ACC112 (cell line): ENCODE measurements around the gene ADGRD1.
"Not testable (repeated sequence)": the region's sequence is repeated elsewhere in the genome, so short reads cannot be mapped to it uniquely, and the experiment has no call there.

ENCODE experiments used
- H2AFZ ChIP-seq: fragments of 200-600 bp; sonication (generic); one replicate; pipeline ENCODE4 v1.6.0; 2017; ENCODE audit warnings: antibody characterized with exemption, low read length; ENCODE audit not compliant: unreplicated experiment
- H3K27ac ChIP-seq: fragments of 200-600 bp; sonication (generic); 2 replicates; pipeline ENCODE4 v1.5.1; 2014; ENCODE audit warnings: low read depth, mild to moderate bottlenecking, antibody characterized with exemption, low read length, moderate library complexity
- H3K27me3 ChIP-seq: fragments of 200-600 bp; sonication (generic); 2 replicates; pipeline ENCODE4 v1.6.1; 2014; ENCODE audit warnings: mild to moderate bottlenecking, antibody characterized with exemption, low read length, moderate library complexity, mixed read lengths; ENCODE audit not compliant: insufficient read depth
- H3K36me3 ChIP-seq: fragments of 200-600 bp; sonication (generic); 2 replicates; pipeline ENCODE4 v1.6.1; 2016; ENCODE audit warnings: mild to moderate bottlenecking, antibody characterized with exemption, low read length, moderate library complexity, mixed read lengths; ENCODE audit not compliant: insufficient read depth
- H3K4me1 ChIP-seq: fragments of 200-600 bp; sonication (generic); one replicate; pipeline ENCODE4 v1.6.1; 2016; ENCODE audit warnings: low read length, mixed read lengths; ENCODE audit not compliant: insufficient read depth, unreplicated experiment, control insufficient read depth
- H3K4me3 ChIP-seq: fragments of 200-600 bp; sonication (generic); 2 replicates; pipeline ENCODE4 v1.5.1; 2014; ENCODE audit warnings: mild to moderate bottlenecking, low read depth, low read length
- H3K79me2 ChIP-seq: fragments of 200-600 bp; sonication (generic); one replicate; pipeline ENCODE4 v1.6.0; 2016; ENCODE audit warnings: low read length; ENCODE audit not compliant: control insufficient read depth, unreplicated experiment, insufficient read depth

ADGRD1 gene

GRCh38 chr12:130987151-130987931 lies 33.6 kb downstream of the ADGRD1 start:
- Histone ChIP-seq H3K4me1 (no peaks in the 10 kb centered on the region), H2AFZ (no peak overlapping the region), H3K27me3 (no peaks in the 10 kb centered on the region), H3K79me2 (no peaks in the 10 kb centered on the region), H3K27ac (no peak overlapping the region), H3K36me3 (no peaks in the 10 kb centered on the region), H3K4me3 (no peak overlapping the region)

- Histone ChIP-seq H3K79me2 (no peaks in the 10 kb centered on the region), H2AFZ (no peak overlapping the region), H3K4me1 (no peaks in the 10 kb centered on the region), H3K36me3 (no peaks in the 10 kb centered on the region), H3K27me3 (no peaks in the 10 kb centered on the region), H3K4me3 (no peak overlapping the region), H3K27ac (no peak overlapping the region)
These were observed 34.6 kb downstream of the ADGRD1 start for GRCh38 chr12:130988261-130988660.

GRCh38 chr12:130988751-130989150 lies 35.0 kb downstream of the ADGRD1 start:
- Histone ChIP-seq H3K4me3 (no peak overlapping the region), H3K4me1 (no peaks in the 10 kb centered on the region), H3K27me3 (no peaks in the 10 kb centered on the region), H3K36me3 (no peaks in the 10 kb centered on the region), H2AFZ (no peak overlapping the region), H3K27ac (no peak overlapping the region), H3K79me2 (no peaks in the 10 kb centered on the region)

GRCh38 chr12:130989391-130989790 lies 35.7 kb downstream of the ADGRD1 start:
- Histone ChIP-seq H3K27me3 (no peaks in the 10 kb centered on the region), H3K4me1 (no peaks in the 10 kb centered on the region)

GRCh38 chr12:130990034-130990433 lies 36.3 kb downstream of the ADGRD1 start:
- Histone ChIP-seq H2AFZ (no peak overlapping the region), H3K36me3 (no peaks in the 10 kb centered on the region), H3K27me3 (no peaks in the 10 kb centered on the region), H3K79me2 (no peaks in the 10 kb centered on the region), H3K4me1 (no peaks in the 10 kb centered on the region), H3K27ac (no peak overlapping the region), H3K4me3 (no peak overlapping the region)

More at GRCh38 chr12:130989391-130989790, 35.7 kb downstream of the ADGRD1 start:
- Histone ChIP-seq H2AFZ (no peak overlapping the region), H3K36me3 (no peaks in the 10 kb centered on the region), H3K79me2 (no peaks in the 10 kb centered on the region), H3K4me3 (no peak overlapping the region), H3K27ac (no peak overlapping the region)

GRCh38 chr12:130992448-130992847 lies 38.7 kb downstream of the ADGRD1 start:
- Histone ChIP-seq H3K36me3 (no peaks in the 10 kb centered on the region), H3K27ac (no peak overlapping the region)

GRCh38 chr12:130992979-130993538 lies 39.4 kb downstream of the ADGRD1 start:
- H3K27me3 ChIP-seq, result no peaks in the 10 kb centered on the region
- no peak overlapping the region for H3K27ac ChIP-seq

More at GRCh38 chr12:130992448-130992847, 38.7 kb downstream of the ADGRD1 start:
- H3K4me1 ChIP-seq, result no peaks in the 10 kb centered on the region
- H3K4me3 ChIP-seq, result no peak overlapping the region
- no peaks in the 10 kb centered on the region for H3K79me2 ChIP-seq
- H3K27me3 ChIP-seq, result no peaks in the 10 kb centered on the region
- no peak overlapping the region for H2AFZ ChIP-seq

GRCh38 chr12:130993759-130994670 lies 40.3 kb downstream of the ADGRD1 start:
- no peaks in the 10 kb centered on the region for H3K36me3 ChIP-seq
- no peaks in the 10 kb centered on the region for H3K27me3 ChIP-seq
- H2AFZ ChIP-seq, result no peak overlapping the region
- no peak overlapping the region for H3K27ac ChIP-seq
- H3K4me3 ChIP-seq, result no peak overlapping the region
- H3K4me1 ChIP-seq, result no peaks in the 10 kb centered on the region
- H3K79me2 ChIP-seq, result no peaks in the 10 kb centered on the region

More at GRCh38 chr12:130992979-130993538, 39.4 kb downstream of the ADGRD1 start:
- H2AFZ ChIP-seq, result no peak overlapping the region
- no peak overlapping the region for H3K4me3 ChIP-seq
- no peaks in the 10 kb centered on the region for H3K36me3 ChIP-seq
- no peaks in the 10 kb centered on the region for H3K79me2 ChIP-seq
- no peaks in the 10 kb centered on the region for H3K4me1 ChIP-seq

GRCh38 chr12:130994821-130995375 lies 41.2 kb downstream of the ADGRD1 start:
- Histone ChIP-seq H3K4me1 (no peaks in the 10 kb centered on the region), H3K4me3 (no peak overlapping the region), H3K27me3 (no peaks in the 10 kb centered on the region), H3K36me3 (no peaks in the 10 kb centered on the region), H3K27ac (no peak overlapping the region), H3K79me2 (no peaks in the 10 kb centered on the region), H2AFZ (no peak overlapping the region)

GRCh38 chr12:130995386-130995969 lies 41.8 kb downstream of the ADGRD1 start:
- not testable (repeated sequence) for H2AFZ ChIP-seq, H3K27me3 ChIP-seq

More at GRCh38 chr12:130995386-130995969, 41.8 kb downstream of the ADGRD1 start:
- not testable (repeated sequence) for H3K27ac ChIP-seq, H3K4me1 ChIP-seq, H3K36me3 ChIP-seq, H3K79me2 ChIP-seq, H3K4me3 ChIP-seq
